Smooth muscle cell (in vitro differentiated cells): ENCODE results near the gene RNF150. TPM values are rescaled to one million over a fixed set of nuclear protein-coding genes. Genes with fewer than 3 reads are reported as not detected.

ENCODE experiments used
- DNase-seq: peaks from one replicate; lab custom pipeline; 2025; ENCODE audit not compliant: unreplicated experiment; lab: John Stamatoyannopoulos, UW
- H2AFZ ChIP-seq: fragments of 200-600 bp; sonication (generic); 2 replicates; pipeline ENCODE4 v1.6.0; 2016; ENCODE audit warnings: antibody characterized with exemption, low read depth, mild to moderate bottlenecking
- H3F3A ChIP-seq: fragments of 200-600 bp; sonication (generic); 2 replicates; pipeline ENCODE4 v1.6.0; 2017; ENCODE audit warnings: antibody characterized with exemption, low read depth
- H3K27ac ChIP-seq: fragments of 200-600 bp; sonication (generic); 2 replicates; pipeline ENCODE4 v1.5.1; 2016; ENCODE audit warnings: low read depth, mild to moderate bottlenecking
- H3K27me3 ChIP-seq: fragments of 200-600 bp; sonication (generic); 2 replicates; pipeline ENCODE4 v1.6.1; 2016; ENCODE audit warnings: low read depth, mild to moderate bottlenecking
- H3K36me3 ChIP-seq: fragments of 200-600 bp; sonication (generic); 2 replicates; pipeline ENCODE4 v1.5.1; 2016; ENCODE audit warnings: low read depth
- H3K4me1 ChIP-seq: fragments of 200-600 bp; sonication (generic); 2 replicates; pipeline ENCODE4 v1.5.1; 2016; ENCODE audit warnings: low read depth
- H3K4me2 ChIP-seq: fragments of 200-600 bp; sonication (generic); 2 replicates; pipeline ENCODE4 v1.6.0; 2016; ENCODE audit warnings: mild to moderate bottlenecking
- H3K4me3 ChIP-seq: fragments of 200-600 bp; sonication (generic); 2 replicates; pipeline ENCODE4 v1.5.1; 2016; ENCODE audit warnings: mild to moderate bottlenecking
- H3K79me2 ChIP-seq: fragments of 200-600 bp; sonication (generic); 2 replicates; pipeline ENCODE4 v1.6.0; 2016; ENCODE audit warnings: low read depth, mild to moderate bottlenecking
- H3K9ac ChIP-seq: fragments of 200-600 bp; sonication (generic); 2 replicates; pipeline ENCODE4 v1.6.0; 2016; ENCODE audit warnings: low read depth
- H3K9me3 ChIP-seq: fragments of 200-600 bp; sonication (generic); replicated peaks from 2 replicates; pipeline ENCODE4 v1.5.1; 2016; ENCODE audit warnings: low read depth
- H4K20me1 ChIP-seq: fragments of 200-600 bp; sonication (generic); 2 replicates; pipeline ENCODE4 v1.6.0; 2016; ENCODE audit warnings: low read depth
- WGBS: methylation state at CpG from one replicate; pipeline ENCODE4 v1.1.7; 2016; ENCODE audit warnings: low lambda C conversion rate; 5-methylcytosine and 5-hydroxymethylcytosine counted together
- polyA plus RNA-seq: library from polyadenylated mRNA; unstranded; fragments of >200 nt; fragmentation: Nextera tagmentation; extraction: Ambion mirVana; gene quantifications from 2 replicates; pipeline ENCODE4 v1.2.1, GENCODE V29; 2016
- total RNA-seq: library from RNA; depleted of rRNA; stranded (reverse); fragments of >200 nt; gene quantifications from 2 replicates; pipeline ENCODE4 v1.2.3, GENCODE V29; 2014
- TF ChIP-seq, protein P1 (sequence below): fragments of 200-600 bp; sonication (generic); IDR thresholded peaks from 2 replicates; pipeline ENCODE4 v1.5.1; 2017; ENCODE audit warnings: borderline replicate concordance, mild to moderate bottlenecking, antibody characterized with exemption; ENCODE audit not compliant: insufficient read depth, poor library complexity, severe bottlenecking

Gene RNF150
- total and polyA plus RNA-seq, 2 experiments from 2014 or later, result 0.09 to 2.2 TPM

DNA sequence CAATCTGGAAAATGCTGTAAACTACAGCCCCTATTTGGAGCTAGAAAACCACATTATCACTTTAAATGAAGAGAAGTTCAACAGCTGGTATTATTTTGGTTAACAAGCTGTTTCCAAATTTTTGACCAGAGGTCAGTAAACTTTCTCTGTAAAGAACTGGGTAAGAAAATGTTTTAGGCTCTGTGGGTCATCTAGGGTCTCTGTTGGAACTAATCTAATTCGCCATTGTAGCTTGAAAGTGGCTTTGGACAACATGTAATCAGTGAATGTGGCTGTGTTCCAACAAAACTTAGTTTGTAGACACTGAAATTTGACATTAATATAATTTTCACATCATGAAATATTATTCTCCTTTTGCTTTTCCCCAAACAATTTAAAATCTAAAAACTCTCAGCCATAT lies 25.8 kb upstream of the RNF150 start:
- 89% methylated on average over 1 of the region's 1 CpG for WGBS
- TF ChIP-seq, protein P1, sequence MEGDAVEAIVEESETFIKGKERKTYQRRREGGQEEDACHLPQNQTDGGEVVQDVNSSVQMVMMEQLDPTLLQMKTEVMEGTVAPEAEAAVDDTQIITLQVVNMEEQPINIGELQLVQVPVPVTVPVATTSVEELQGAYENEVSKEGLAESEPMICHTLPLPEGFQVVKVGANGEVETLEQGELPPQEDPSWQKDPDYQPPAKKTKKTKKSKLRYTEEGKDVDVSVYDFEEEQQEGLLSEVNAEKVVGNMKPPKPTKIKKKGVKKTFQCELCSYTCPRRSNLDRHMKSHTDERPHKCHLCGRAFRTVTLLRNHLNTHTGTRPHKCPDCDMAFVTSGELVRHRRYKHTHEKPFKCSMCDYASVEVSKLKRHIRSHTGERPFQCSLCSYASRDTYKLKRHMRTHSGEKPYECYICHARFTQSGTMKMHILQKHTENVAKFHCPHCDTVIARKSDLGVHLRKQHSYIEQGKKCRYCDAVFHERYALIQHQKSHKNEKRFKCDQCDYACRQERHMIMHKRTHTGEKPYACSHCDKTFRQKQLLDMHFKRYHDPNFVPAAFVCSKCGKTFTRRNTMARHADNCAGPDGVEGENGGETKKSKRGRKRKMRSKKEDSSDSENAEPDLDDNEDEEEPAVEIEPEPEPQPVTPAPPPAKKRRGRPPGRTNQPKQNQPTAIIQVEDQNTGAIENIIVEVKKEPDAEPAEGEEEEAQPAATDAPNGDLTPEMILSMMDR, result no peak
- Histone ChIP-seq H3K27me3 (no peaks in the 10 kb centered on the region), H3K79me2 (no peaks in the 10 kb centered on the region), H3K9me3 (no peaks in the 10 kb centered on the region), H2AFZ (no peak overlapping the region), H4K20me1 (no peaks in the 10 kb centered on the region), H3K4me3 (no peak overlapping the region), H3K4me2 (no peak overlapping the region), H3K4me1 (no peaks in the 10 kb centered on the region), H3K36me3 (no peaks in the 10 kb centered on the region), H3K27ac (no peak overlapping the region), H3K9ac (no peak overlapping the region), H3F3A (no peaks in the 10 kb centered on the region)
- no peak for DNase-seq

DNA sequence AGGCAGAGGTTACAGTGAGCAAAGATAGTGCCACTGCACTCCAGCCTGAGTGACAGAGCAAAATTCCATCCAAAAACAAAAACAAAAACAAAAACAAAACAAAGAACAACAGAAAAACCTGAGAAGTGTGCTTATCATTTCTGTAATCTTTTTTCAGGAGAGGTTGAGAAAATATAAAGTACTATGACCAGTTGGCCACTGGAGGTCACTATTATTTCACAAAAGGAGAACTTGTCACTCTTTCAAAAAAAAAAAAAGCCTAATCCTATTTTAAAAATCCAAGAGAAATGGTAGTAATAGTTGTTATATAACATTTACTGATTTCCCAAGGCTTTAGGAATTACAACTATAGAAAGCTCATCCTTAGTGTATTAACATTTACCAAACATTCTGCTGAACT lies 24.9 kb upstream of the RNF150 start:
- H3K4me3 ChIP-seq, result no peak overlapping the region
- no peak overlapping the region for H3K4me2 ChIP-seq
- H2AFZ ChIP-seq, result no peak overlapping the region
- H4K20me1 ChIP-seq, result no peaks in the 10 kb centered on the region
- no peaks in the 10 kb centered on the region for H3K9me3 ChIP-seq
- H3K9ac ChIP-seq, result no peak overlapping the region
- TF ChIP-seq, protein P1, result peak; percentile 59
- no peaks in the 10 kb centered on the region for H3K36me3 ChIP-seq
- no peak for DNase-seq
- H3K27me3 ChIP-seq, result no peaks in the 10 kb centered on the region
- no peaks in the 10 kb centered on the region for H3K4me1 ChIP-seq
- no peaks in the 10 kb centered on the region for H3F3A ChIP-seq
- no peak overlapping the region for H3K27ac ChIP-seq
- no peaks in the 10 kb centered on the region for H3K79me2 ChIP-seq

DNA sequence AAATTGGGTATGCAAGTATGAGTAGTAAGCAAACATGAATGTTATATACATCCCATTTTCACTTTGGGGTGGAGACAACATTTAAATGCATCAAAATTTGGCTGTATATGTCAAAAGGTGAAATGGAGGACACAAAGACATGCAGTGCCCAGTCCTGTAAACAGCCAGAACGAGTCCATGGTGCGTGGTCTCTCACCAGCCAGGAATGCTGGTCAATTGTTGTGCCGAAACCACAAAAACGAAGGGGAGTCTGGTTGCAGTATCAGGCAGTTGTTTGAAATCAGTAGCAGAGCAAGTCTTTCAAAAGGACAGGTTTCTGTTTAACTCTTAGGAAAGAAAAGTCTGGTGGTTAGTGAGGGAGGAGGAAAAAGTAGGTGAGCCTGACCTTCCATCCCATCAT lies 22.3 kb upstream of the RNF150 start:
- Histone ChIP-seq H3K4me2 (no peak overlapping the region), H3K27ac (peak overlapping the region; percentile 58), H2AFZ (no peak overlapping the region), H3K79me2 (no peaks in the 10 kb centered on the region), H3F3A (no peaks in the 10 kb centered on the region), H3K36me3 (no peaks in the 10 kb centered on the region), H3K4me1 (no peaks in the 10 kb centered on the region), H3K9ac (no peak overlapping the region), H3K27me3 (no peaks in the 10 kb centered on the region), H3K9me3 (no peaks in the 10 kb centered on the region), H3K4me3 (no peak overlapping the region), H4K20me1 (no peaks in the 10 kb centered on the region)
- no peak for DNase-seq
- WGBS, result 62% methylated on average over 4 of the region's 4 CpGs
- TF ChIP-seq, protein P1, result no peak

DNA sequence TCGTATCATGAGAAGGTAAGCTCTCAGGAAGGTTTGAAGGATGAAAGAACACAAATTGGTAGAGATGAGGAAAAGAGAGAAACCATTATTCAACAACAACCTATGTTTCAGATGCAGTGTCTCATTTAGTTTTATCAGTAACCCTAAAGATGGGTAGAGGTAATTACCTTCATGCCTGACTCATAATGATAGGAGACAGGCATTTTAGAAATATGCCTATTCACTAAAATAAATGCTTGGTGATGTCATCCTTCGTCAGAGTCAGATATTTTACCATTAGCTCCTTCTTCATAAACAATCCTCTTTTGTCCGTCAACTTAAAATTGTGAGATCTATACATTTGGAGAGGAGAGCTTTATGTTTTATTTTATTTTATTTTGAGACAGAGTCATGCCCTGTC lies 21.5 kb upstream of the RNF150 start:
- H2AFZ ChIP-seq, result no peak overlapping the region
- H3K27ac ChIP-seq, result peak overlapping the region; percentile 58
- H4K20me1 ChIP-seq, result no peaks in the 10 kb centered on the region
- H3K4me3 ChIP-seq, result no peak overlapping the region
- no peaks in the 10 kb centered on the region for H3K9me3 ChIP-seq
- 72% methylated on average over 3 of the region's 3 CpGs for WGBS
- H3F3A ChIP-seq, result no peaks in the 10 kb centered on the region
- no peak for DNase-seq
- no peaks in the 10 kb centered on the region for H3K79me2 ChIP-seq
- no peaks in the 10 kb centered on the region for H3K4me1 ChIP-seq
- no peaks in the 10 kb centered on the region for H3K36me3 ChIP-seq
- no peaks in the 10 kb centered on the region for H3K27me3 ChIP-seq
- no peak overlapping the region for H3K4me2 ChIP-seq
- TF ChIP-seq, protein P1, result no peak
- H3K9ac ChIP-seq, result no peak overlapping the region
